ENCODE data around the gene SLAIN2.

GRCh38 chr4:48446642-48447041, 105.3 kb downstream of the SLAIN2 start:
- TF ChIP-seq GATA2 (IDR thresholded peaks at IDR 0.05; ENCODE audit: low read depth, low read length) (no peak), GATA3 (IDR thresholded peaks at IDR 0.05; ENCODE audit: low read depth, low read length) (no peak)
